ENCODE measurements around the gene MAPK8. TPM values are rescaled to one million over a fixed set of nuclear protein-coding genes. Genes with fewer than 3 reads are reported as not detected.

MAPK8 gene
- total and polyA plus RNA-seq, 10 donors: 5.2 to 61.4 (median 37.4) TPM

DNA sequence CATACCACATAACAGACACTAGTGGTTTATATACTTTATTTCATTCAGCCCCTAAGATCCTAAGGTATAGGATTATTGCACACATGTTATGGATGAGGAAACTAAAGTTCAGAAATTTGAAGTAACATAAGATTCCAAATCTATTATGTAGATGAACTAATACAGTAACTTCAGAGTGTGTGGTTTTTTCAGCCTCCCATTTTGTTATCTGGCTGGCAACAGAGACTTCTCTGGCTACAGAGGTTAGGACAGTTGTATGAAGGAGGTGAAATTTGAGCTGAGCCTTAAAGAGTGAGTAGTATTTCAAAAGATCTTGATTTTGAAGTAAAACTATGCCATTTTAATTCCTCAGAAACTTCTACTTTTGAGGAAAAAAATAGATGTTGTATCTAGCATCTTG, 125.4 kb downstream of the MAPK8 start:
- Histone ChIP-seq H3K4me1 (peaks cover 0 to 3% (median 0%) of the 10 kb centered on the region in 6 donors), H3K36me3 (peaks cover 0 to 72% (median 9%) of the 10 kb centered on the region in 6 donors), H3K27me3 (replicated peaks in 1 of 7) (no peaks in the 10 kb centered on the region), H3K9me3 (no peaks in the 10 kb centered on the region), H3K27ac (no peak overlapping the region), H3K4me3 (no peak overlapping the region)
- TF ChIP-seq POLR2AphosphoS5 (IDR thresholded peaks at IDR 0.05): no peak
- TF ChIP-seq, protein P1, sequence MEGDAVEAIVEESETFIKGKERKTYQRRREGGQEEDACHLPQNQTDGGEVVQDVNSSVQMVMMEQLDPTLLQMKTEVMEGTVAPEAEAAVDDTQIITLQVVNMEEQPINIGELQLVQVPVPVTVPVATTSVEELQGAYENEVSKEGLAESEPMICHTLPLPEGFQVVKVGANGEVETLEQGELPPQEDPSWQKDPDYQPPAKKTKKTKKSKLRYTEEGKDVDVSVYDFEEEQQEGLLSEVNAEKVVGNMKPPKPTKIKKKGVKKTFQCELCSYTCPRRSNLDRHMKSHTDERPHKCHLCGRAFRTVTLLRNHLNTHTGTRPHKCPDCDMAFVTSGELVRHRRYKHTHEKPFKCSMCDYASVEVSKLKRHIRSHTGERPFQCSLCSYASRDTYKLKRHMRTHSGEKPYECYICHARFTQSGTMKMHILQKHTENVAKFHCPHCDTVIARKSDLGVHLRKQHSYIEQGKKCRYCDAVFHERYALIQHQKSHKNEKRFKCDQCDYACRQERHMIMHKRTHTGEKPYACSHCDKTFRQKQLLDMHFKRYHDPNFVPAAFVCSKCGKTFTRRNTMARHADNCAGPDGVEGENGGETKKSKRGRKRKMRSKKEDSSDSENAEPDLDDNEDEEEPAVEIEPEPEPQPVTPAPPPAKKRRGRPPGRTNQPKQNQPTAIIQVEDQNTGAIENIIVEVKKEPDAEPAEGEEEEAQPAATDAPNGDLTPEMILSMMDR (IDR thresholded peaks at IDR 0.05 in 8 of 11, conservative IDR thresholded peaks at IDR 0.05 in 3 of 11): no peak
- no peak for TF ChIP-seq POLR2A (IDR thresholded peaks at IDR 0.05)
- intact Hi-C loops (cut with DNase I; ENCODE audit: low total_unique reads): no loop called here
- no peak for DNase-seq

DNA sequence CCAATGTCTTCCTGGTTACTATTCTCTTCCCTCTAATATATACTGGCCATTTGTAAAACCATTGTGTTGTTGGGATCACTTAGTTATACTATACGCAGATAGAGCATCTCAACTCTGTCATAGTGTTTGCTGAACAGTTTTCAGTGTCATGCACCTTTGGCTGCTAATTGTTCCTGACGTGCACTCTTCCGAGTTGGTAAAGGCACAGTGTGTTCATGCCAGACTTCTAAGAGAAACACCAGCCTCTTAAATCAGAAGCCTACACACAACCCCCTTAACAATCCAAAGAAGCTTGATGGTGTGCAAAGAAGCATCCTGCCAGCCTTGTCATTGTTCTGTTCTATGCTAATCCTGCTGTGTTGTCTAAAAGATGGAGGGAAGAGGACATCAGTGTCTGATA, 131.1 kb downstream of the MAPK8 start:
- H3K4me3 ChIP-seq: no peak overlapping the region
- no peaks in the 10 kb centered on the region for H3K9me3 ChIP-seq
- no peak overlapping the region for H3K27ac ChIP-seq
- H3K36me3 ChIP-seq: peaks cover 0 to 51% (median 6%) of the 10 kb centered on the region in 6 donors
- H3K4me1 ChIP-seq: no peaks in the 10 kb centered on the region
- 93 to 97% (median 94%) methylated on average over 3 of the region's 3 CpGs for WGBS, 5 donors
- no peak for DNase-seq
- no peaks in the 10 kb centered on the region for H3K27me3 ChIP-seq (replicated peaks in 1 of 7)
- TF ChIP-seq, protein P1 (IDR thresholded peaks at IDR 0.05 in 8 of 11, conservative IDR thresholded peaks at IDR 0.05 in 3 of 11): no peak
- intact Hi-C loops (cut with DNase I; ENCODE audit: low total_unique reads): no loop called here

DNA sequence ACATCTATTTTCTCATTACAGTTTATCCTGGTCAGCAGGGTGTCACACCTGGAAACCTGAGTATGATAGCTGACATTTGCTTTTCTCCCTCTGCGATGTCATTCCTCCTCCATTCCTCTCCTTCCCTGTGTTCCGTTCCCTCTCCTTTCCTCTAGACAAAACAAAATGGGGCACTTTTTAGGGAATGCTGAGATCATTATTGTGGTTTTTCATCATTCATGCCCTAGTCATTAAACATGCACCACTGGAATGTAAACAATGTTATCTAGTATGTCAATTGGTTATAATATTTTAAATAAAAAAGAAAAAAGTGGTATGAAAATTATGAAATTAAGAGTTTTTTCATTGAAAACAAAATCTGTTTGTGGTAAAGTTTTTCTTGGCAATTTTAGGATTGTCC, 132.6 kb downstream of the MAPK8 start:
- Histone ChIP-seq H3K27ac (no peak overlapping the region), H3K9me3 (no peaks in the 10 kb centered on the region), H3K4me1 (no peaks in the 10 kb centered on the region), H3K4me3 (no peak overlapping the region), H3K27me3 (replicated peaks in 1 of 7) (no peaks in the 10 kb centered on the region), H3K36me3 (peaks cover 0 to 39% (median 6%) of the 10 kb centered on the region in 6 donors)
- no peak for TF ChIP-seq POLR2AphosphoS5 (IDR thresholded peaks at IDR 0.05)
- no peak for TF ChIP-seq POLR2A (IDR thresholded peaks at IDR 0.05)
- TF ChIP-seq, protein P1 (IDR thresholded peaks at IDR 0.05 in 8 of 11, conservative IDR thresholded peaks at IDR 0.05 in 3 of 11): no peak
- WGBS, 5 donors: 93 to 97% (median 94%) methylated on average over 2 of the region's 2 CpGs
- DNase-seq: no peak
- intact Hi-C loops (cut with DNase I; ENCODE audit: low total_unique reads): no loop called here

DNA sequence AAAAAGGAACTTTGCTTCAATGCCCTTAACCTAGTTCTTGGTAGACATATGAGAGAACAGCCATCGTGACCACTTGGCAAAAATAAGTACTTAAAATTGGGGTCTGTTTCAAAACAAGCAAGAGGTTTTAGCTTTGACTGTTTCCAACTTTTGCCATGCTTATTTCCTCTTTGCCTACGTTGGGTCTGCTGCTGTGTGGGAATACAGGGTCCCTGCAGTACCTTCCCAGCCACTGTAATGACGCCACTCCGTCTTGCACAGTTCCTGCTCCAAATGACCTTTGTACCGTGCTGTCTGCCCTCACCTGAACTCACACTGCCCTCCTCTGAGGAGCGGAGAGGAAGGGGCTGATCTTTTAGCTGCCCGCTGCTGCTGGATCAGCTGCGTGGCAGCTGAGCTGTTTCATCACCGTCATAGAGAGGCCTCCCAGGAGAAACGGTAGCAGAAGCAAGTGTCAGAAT, 133.1 kb downstream of the MAPK8 start:
- Histone ChIP-seq H3K4me3 (no peak overlapping the region), H3K36me3 (peaks cover 0 to 34% (median 4%) of the 10 kb centered on the region in 6 donors), H3K9me3 (no peaks in the 10 kb centered on the region), H3K27me3 (replicated peaks in 1 of 7) (no peaks in the 10 kb centered on the region), H3K27ac (no peak overlapping the region), H3K4me1 (no peaks in the 10 kb centered on the region)
- TF ChIP-seq POLR2A (IDR thresholded peaks at IDR 0.05) (no peak), POLR2AphosphoS5 (IDR thresholded peaks at IDR 0.05) (no peak)
- TF ChIP-seq, protein P1 (IDR thresholded peaks at IDR 0.05 in 8 of 11, conservative IDR thresholded peaks at IDR 0.05 in 3 of 11): no peak
- peak; percentile 46 for DNase-seq
- WGBS, 5 donors: 75 to 86% (median 81%) methylated on average over 10 of the region's 10 CpGs
- intact Hi-C loops (cut with DNase I; ENCODE audit: low total_unique reads): no loop called here
